Hippocampal formation (tissue), 2 donors: ENCODE data around the gene GAA.

Experiments
- DNase-seq, 2 donors: peaks; one replicate each; lab custom pipeline; 2025; lab: John Stamatoyannopoulos, UW

The GAA gene

GRCh38 chr17:80117491-80118401 is 16.4 kb downstream of the GAA start:
- no peak for DNase-seq

GRCh38 chr17:80118601-80119270 is 17.4 kb downstream of the GAA start:
- DNase-seq = no peak

- DNase-seq = no peak
These were observed 17.9 kb downstream of the GAA start for GRCh38 chr17:80119271-80119791.

- no peak for DNase-seq
These were observed 18.5 kb downstream of the GAA start for GRCh38 chr17:80119839-80120238.

- no peak for DNase-seq
These were observed 20.7 kb downstream of the GAA start for GRCh38 chr17:80122026-80122575.

- no peak for DNase-seq
These were observed 21.6 kb downstream of the GAA start for GRCh38 chr17:80122926-80123505.

GRCh38 chr17:80123791-80124190 is 22.4 kb downstream of the GAA start:
- DNase-seq = no peak

DNA sequence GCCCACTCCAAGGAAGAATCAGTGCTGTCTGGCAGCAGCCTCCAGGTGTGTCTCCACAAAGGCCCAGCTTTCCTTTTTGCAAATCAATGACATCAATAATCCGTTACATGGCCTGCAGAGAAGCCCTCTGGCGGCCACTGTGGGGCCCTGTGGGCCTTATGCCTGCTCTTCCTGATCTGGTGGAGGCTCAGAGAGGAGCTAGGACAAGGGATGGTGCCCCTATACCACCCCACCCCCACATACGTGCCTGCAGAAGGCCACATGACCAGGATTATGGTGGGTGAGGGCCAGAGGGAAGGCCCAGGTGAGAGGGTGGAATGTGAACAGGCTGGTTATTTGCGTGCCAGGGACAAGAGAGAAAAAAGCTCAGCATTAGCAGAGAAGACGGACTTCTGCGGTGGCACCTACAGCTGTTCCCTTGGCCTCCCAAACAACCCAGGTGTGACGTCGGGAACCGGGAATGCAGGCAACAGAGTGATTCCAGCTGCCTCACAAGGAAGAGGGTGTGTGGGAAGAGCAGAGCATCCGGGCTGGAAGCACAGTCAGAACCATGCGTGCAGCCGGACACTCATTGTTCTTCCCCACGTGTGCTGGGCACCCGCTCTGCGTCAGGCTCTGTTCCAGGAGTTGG is 23.1 kb downstream of the GAA start:
- no peak for DNase-seq

GRCh38 chr17:80125656-80126448 is 24.5 kb downstream of the GAA start:
- no peak for DNase-seq

- DNase-seq = no peak
These were observed 25.0 kb downstream of the GAA start for GRCh38 chr17:80126449-80126715.

GRCh38 chr17:80129006-80129565 is 27.7 kb downstream of the GAA start:
- no peak for DNase-seq

GRCh38 chr17:80130992-80131391 is 29.6 kb downstream of the GAA start:
- DNase-seq = no peak

- DNase-seq = no peak
These were observed 31.7 kb downstream of the GAA start for GRCh38 chr17:80132906-80133625.

DNA sequence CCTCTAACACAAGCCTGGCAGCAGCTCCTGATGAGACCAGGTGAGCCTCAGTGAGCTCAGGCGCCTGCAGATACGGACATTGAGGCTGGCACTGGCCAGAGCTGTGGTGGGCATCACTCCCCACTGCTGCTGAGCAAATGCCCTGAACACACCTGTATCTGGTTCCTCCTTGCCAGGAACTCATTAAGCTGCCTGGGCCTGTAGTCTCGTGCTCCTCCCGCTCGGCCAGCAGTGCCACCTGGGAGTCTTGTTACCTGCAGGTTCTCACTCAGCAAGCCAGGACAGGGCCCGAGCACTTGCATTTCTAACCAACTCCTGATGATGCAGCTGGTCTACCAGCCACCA is 32.2 kb downstream of the GAA start:
- DNase-seq = no peak

GRCh38 chr17:80137131-80137530 is 35.8 kb downstream of the GAA start:
- DNase-seq = no peak

GRCh38 chr17:80138856-80139426 is 37.6 kb downstream of the GAA start:
- DNase-seq = no peak

- DNase-seq = no peak
These were observed 40.2 kb downstream of the GAA start for GRCh38 chr17:80141463-80142165.

- DNase-seq = no peak
These were observed 41.5 kb downstream of the GAA start for GRCh38 chr17:80142929-80143328.
